ENCODE data around the gene CASQ1. TPM values are rescaled to one million over a fixed set of nuclear protein-coding genes. Genes with fewer than 3 reads are reported as not detected.

CASQ1 gene
- total and polyA plus RNA-seq, 4 donors: 1.6 to 15.2 (median 3.9) TPM

- peak in 1 of 2 donors; percentile 64 for DNase-seq
- peak overlapping the region; percentile 84 to 93 for H3K27ac ChIP-seq (ENCODE audit: low read depth in 1 of 2, low read length in 2 of 2)
- H3K4me3 ChIP-seq (ENCODE audit: low read length in 2 of 2): peak overlapping the region in 1 of 2 donors; percentile 79
- ATAC-seq (ENCODE audit: low FRiP score): no peak
- H3K4me1 ChIP-seq (ENCODE audit: control insufficient read depth in 1 of 2, insufficient read depth in 2 of 2, low read length in 2 of 2): peaks cover 5 to 6% of the 10 kb centered on the region in 2 donors
- H3K9me3 ChIP-seq (ENCODE audit: control insufficient read depth, low read length): no peaks in the 10 kb centered on the region
- H3K27me3 ChIP-seq (ENCODE audit: control insufficient read depth in 1 of 2, insufficient read depth in 2 of 2, low read length in 1 of 2): no peaks in the 10 kb centered on the region
- no peaks in the 10 kb centered on the region for H3K36me3 ChIP-seq (ENCODE audit: control insufficient read depth in 1 of 2, insufficient read depth in 2 of 2, low read length in 1 of 2)
- WGBS, 2 donors: 13 to 16% methylated on average over 6 to 7 of the region's 7 CpGs
- intact Hi-C loops (cut with DNase I): loop anchor here in 1 of 2 donors (5.0 kb wide), 1 partner anchor 58 kb away; the partner anchor contains the start of gene DCAF8
Observed at GRCh38 chr1:160204526-160205241, 14.3 kb downstream of the CASQ1 start.

GRCh38 chr1:160205242-160206035 lies 15.1 kb downstream of the CASQ1 start, which contains the start of gene PEA15:
Gene PEA15 (plus strand): TSS chr1:160205384. CDS start chr1:160211545, 6,161 bp downstream.
- ATAC-seq (ENCODE audit: low FRiP score) (peak; percentile 90), DNase-seq (peak; percentile 83 to 95)
- H3K36me3 ChIP-seq (ENCODE audit: control insufficient read depth in 1 of 2, insufficient read depth in 2 of 2, low read length in 1 of 2): no peaks in the 10 kb centered on the region
- H3K9me3 ChIP-seq (ENCODE audit: control insufficient read depth, low read length): no peaks in the 10 kb centered on the region
- 1 to 2% methylated on average over 54 to 76 of the region's 76 CpGs for WGBS, 2 donors
- intact Hi-C loops (cut with DNase I): loop anchor here in 1 of 2 donors (5.0 kb wide), 1 partner anchor 57 kb away; the partner anchor contains the start of gene DCAF8
- peak within 1 kb of the TSS; percentile 84 to 98 for H3K27ac ChIP-seq (ENCODE audit: low read depth in 1 of 2, low read length in 2 of 2)
- no peaks in the 10 kb centered on the region for H3K27me3 ChIP-seq (ENCODE audit: control insufficient read depth in 1 of 2, insufficient read depth in 2 of 2, low read length in 1 of 2)
- H3K4me1 ChIP-seq (ENCODE audit: control insufficient read depth in 1 of 2, insufficient read depth in 2 of 2, low read length in 2 of 2): peaks cover 5 to 7% of the 10 kb centered on the region in 2 donors
- H3K4me3 ChIP-seq (ENCODE audit: low read length in 2 of 2): peak within 1 kb of the TSS; percentile 77 to 79

- DNase-seq: peak; percentile 66 to 86
- WGBS, 2 donors: 1% methylated on average over 9 of the region's 9 CpGs
- peak; percentile 70 for ATAC-seq (ENCODE audit: low FRiP score)
- no peaks in the 10 kb centered on the region for H3K36me3 ChIP-seq (ENCODE audit: control insufficient read depth in 1 of 2, insufficient read depth in 2 of 2, low read length in 1 of 2)
- no peaks in the 10 kb centered on the region for H3K27me3 ChIP-seq (ENCODE audit: control insufficient read depth in 1 of 2, insufficient read depth in 2 of 2, low read length in 1 of 2)
- H3K27ac ChIP-seq (ENCODE audit: low read depth in 1 of 2, low read length in 2 of 2): peak overlapping the region; percentile 83 to 98
- peak overlapping the region; percentile 77 to 79 for H3K4me3 ChIP-seq (ENCODE audit: low read length in 2 of 2)
- intact Hi-C loops (cut with DNase I): loop anchor here in 1 of 2 donors (5.0 kb wide), 1 partner anchor 56 kb away; the partner anchor contains the start of gene DCAF8
- peaks cover 5 to 7% of the 10 kb centered on the region in 2 donors for H3K4me1 ChIP-seq (ENCODE audit: control insufficient read depth in 1 of 2, insufficient read depth in 2 of 2, low read length in 2 of 2)
- no peaks in the 10 kb centered on the region for H3K9me3 ChIP-seq (ENCODE audit: control insufficient read depth, low read length)
Observed at GRCh38 chr1:160206036-160206389, 15.6 kb downstream of the CASQ1 start.

DNA sequence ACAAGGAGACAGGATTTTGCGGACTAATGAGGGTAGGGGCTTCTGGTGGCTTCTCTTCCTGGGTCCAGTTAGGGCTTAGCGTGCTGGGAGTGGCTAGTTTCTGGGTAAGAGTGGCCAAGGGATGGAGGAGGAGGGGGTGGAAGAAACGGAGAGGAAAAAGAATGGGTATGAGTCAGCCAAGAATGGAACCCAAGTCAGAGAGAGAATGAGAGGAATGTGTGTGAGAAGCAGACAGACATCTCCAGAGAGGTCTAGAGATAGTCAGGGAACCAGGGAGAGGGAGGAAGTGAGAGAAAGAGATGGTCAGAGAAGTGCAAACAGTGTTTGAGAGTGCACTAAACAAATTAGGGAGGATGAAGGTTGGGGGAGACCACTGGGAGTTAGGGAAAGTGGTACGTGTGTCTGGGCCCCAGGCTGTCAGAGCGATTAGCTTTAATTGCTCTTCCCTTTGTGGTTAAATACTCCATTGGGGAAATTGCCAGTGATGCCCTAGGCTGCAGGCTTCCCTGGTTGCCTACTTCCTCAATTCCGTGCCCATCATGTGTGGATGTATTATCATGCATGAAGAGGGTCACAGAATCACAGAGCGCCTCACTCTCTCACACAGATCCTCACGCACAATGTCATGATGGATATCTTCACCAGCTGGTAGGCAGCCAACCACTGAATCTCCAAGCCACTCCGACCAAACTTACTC lies 16.2 kb downstream of the CASQ1 start:
- intact Hi-C loops (cut with DNase I): loop anchor here in 1 of 2 donors (5.0 kb wide), 1 partner anchor 56 kb away; the partner anchor contains the start of gene DCAF8
- peaks cover 5 to 7% of the 10 kb centered on the region in 2 donors for H3K4me1 ChIP-seq (ENCODE audit: control insufficient read depth in 1 of 2, insufficient read depth in 2 of 2, low read length in 2 of 2)
- WGBS, 2 donors: 39 to 43% methylated on average over 9 of the region's 9 CpGs
- peaks cover 0 to 2% of the 10 kb centered on the region in 2 donors for H3K36me3 ChIP-seq (ENCODE audit: control insufficient read depth in 1 of 2, insufficient read depth in 2 of 2, low read length in 1 of 2)
- no peaks in the 10 kb centered on the region for H3K9me3 ChIP-seq (ENCODE audit: control insufficient read depth, low read length)
- peak overlapping the region; percentile 77 to 79 for H3K4me3 ChIP-seq (ENCODE audit: low read length in 2 of 2)
- DNase-seq (no peak), ATAC-seq (ENCODE audit: low FRiP score) (no peak)
- H3K27me3 ChIP-seq (ENCODE audit: control insufficient read depth in 1 of 2, insufficient read depth in 2 of 2, low read length in 1 of 2): no peaks in the 10 kb centered on the region
- peak overlapping the region in 1 of 2 donors; percentile 98 for H3K27ac ChIP-seq (ENCODE audit: low read depth in 1 of 2, low read length in 2 of 2)

GRCh38 chr1:160207118-160207650 lies 16.8 kb downstream of the CASQ1 start:
- peak overlapping the region in 1 of 2 donors; percentile 98 for H3K27ac ChIP-seq (ENCODE audit: low read depth in 1 of 2, low read length in 2 of 2)
- H3K4me1 ChIP-seq (ENCODE audit: control insufficient read depth in 1 of 2, insufficient read depth in 2 of 2, low read length in 2 of 2): peaks cover 5 to 7% of the 10 kb centered on the region in 2 donors
- 67 to 73% methylated on average over 4 of the region's 4 CpGs for WGBS, 2 donors
- no peak overlapping the region for H3K4me3 ChIP-seq (ENCODE audit: low read length in 2 of 2)
- no peak for ATAC-seq (ENCODE audit: low FRiP score)
- peaks cover 0 to 3% of the 10 kb centered on the region in 2 donors for H3K36me3 ChIP-seq (ENCODE audit: control insufficient read depth in 1 of 2, insufficient read depth in 2 of 2, low read length in 1 of 2)
- intact Hi-C loops (cut with DNase I): loop anchor here in 1 of 2 donors (5.0 kb wide), 1 partner anchor 55 kb away; the partner anchor contains the start of gene DCAF8
- no peaks in the 10 kb centered on the region for H3K27me3 ChIP-seq (ENCODE audit: control insufficient read depth in 1 of 2, insufficient read depth in 2 of 2, low read length in 1 of 2)
- no peak for DNase-seq
- H3K9me3 ChIP-seq (ENCODE audit: control insufficient read depth, low read length): no peaks in the 10 kb centered on the region

DNA sequence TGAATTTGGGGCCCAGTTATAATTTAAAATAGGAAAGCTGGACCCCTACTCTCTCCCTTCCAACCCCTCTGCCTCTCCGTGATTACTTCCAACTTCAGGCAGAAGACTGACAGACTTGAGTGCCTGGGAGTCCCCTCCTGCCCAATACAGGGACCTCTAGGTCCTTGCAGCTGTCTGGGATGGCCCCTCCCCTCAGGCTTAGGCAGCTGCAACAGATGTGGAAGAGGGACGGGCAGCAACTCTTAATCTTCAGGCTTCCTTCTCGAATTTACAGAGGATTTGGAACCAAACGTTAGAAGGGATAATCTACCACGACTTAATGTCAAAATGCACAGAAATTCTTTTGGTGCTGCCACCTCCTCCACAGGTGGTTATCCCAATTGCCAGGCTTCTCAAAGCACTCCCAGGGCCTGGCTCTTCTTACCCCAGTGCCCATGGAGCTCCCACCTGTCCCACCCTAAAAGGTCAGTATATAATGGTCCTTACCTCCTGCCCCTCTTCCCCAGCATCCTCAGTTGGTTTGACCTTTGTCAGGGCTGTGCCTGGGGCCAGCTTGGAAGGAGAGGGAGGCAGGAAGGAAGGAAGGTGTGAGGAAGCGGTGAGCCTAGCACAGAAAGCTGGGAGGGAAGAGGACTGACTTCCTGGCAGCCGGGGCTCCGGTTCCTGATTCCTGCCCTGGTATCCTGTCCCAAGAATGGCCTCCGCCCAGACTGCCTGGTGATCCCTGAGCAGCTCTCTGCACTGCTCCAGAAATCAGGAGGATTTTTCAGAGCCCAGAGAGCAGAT lies 17.6 kb downstream of the CASQ1 start:
- DNase-seq: no peak
- Histone ChIP-seq H3K36me3 (ENCODE audit: control insufficient read depth in 1 of 2, insufficient read depth in 2 of 2, low read length in 1 of 2) (peaks cover 0 to 10% of the 10 kb centered on the region in 2 donors), H3K4me1 (ENCODE audit: control insufficient read depth in 1 of 2, insufficient read depth in 2 of 2, low read length in 2 of 2) (peaks cover 5 to 7% of the 10 kb centered on the region in 2 donors), H3K9me3 (ENCODE audit: control insufficient read depth, low read length) (no peaks in the 10 kb centered on the region), H3K27ac (ENCODE audit: low read depth in 1 of 2, low read length in 2 of 2) (peak overlapping the region in 1 of 2 donors; percentile 43), H3K4me3 (ENCODE audit: low read length in 2 of 2) (no peak overlapping the region), H3K27me3 (ENCODE audit: control insufficient read depth in 1 of 2, insufficient read depth in 2 of 2, low read length in 1 of 2) (no peaks in the 10 kb centered on the region)
- intact Hi-C loops (cut with DNase I): loop anchor here in 1 of 2 donors (5.0 kb wide), 1 partner anchor 54 kb away; the partner anchor contains the start of gene DCAF8
- 48 to 53% methylated on average over 9 of the region's 9 CpGs for WGBS, 2 donors
- ATAC-seq (ENCODE audit: low FRiP score): no peak

GRCh38 chr1:160208557-160209320 lies 18.4 kb downstream of the CASQ1 start:
- 36 to 48% methylated on average over 6 of the region's 6 CpGs for WGBS, 2 donors
- H3K4me1 ChIP-seq (ENCODE audit: control insufficient read depth in 1 of 2, insufficient read depth in 2 of 2, low read length in 2 of 2): peaks cover 5 to 7% of the 10 kb centered on the region in 2 donors
- H3K27me3 ChIP-seq (ENCODE audit: control insufficient read depth in 1 of 2, insufficient read depth in 2 of 2, low read length in 1 of 2): no peaks in the 10 kb centered on the region

More at GRCh38 chr1:160208557-160209320, 18.4 kb downstream of the CASQ1 start:
- ATAC-seq (ENCODE audit: low FRiP score) (no peak), DNase-seq (no peak)
- peaks cover 0 to 15% of the 10 kb centered on the region in 2 donors for H3K36me3 ChIP-seq (ENCODE audit: control insufficient read depth in 1 of 2, insufficient read depth in 2 of 2, low read length in 1 of 2)
- no peak overlapping the region for H3K4me3 ChIP-seq (ENCODE audit: low read length in 2 of 2)
- no peaks in the 10 kb centered on the region for H3K9me3 ChIP-seq (ENCODE audit: control insufficient read depth, low read length)
- H3K27ac ChIP-seq (ENCODE audit: low read depth in 1 of 2, low read length in 2 of 2): peak overlapping the region in 1 of 2 donors; percentile 7
- intact Hi-C loops (cut with DNase I): loop anchor here in 1 of 2 donors (5.0 kb wide), 1 partner anchor 54 kb away; the partner anchor contains the start of gene DCAF8
